ENCODE results near the gene OPALIN.

DNA sequence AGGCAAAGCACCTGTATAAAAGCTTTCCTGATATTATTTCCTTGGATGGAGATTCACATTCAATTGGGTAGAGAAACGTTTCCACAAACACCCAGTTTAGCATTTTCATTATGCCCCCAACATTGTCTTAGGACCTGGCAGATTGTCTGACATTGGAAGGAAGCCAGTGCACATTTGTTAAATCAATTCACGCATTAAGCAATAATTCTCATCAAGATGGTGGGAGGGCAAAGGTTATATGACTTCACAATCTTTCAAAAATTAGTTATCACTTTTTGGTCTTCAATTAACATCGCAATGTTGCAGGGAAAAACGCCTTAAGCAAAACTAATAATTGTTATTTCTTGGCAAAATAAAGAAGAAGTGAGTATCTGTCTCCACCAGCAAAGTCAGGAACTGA, 16.4 kb downstream of the OPALIN start:
- TF ChIP-seq POLR2A (IDR thresholded peaks at IDR 0.05): no peak
- TF ChIP-seq, protein P1, sequence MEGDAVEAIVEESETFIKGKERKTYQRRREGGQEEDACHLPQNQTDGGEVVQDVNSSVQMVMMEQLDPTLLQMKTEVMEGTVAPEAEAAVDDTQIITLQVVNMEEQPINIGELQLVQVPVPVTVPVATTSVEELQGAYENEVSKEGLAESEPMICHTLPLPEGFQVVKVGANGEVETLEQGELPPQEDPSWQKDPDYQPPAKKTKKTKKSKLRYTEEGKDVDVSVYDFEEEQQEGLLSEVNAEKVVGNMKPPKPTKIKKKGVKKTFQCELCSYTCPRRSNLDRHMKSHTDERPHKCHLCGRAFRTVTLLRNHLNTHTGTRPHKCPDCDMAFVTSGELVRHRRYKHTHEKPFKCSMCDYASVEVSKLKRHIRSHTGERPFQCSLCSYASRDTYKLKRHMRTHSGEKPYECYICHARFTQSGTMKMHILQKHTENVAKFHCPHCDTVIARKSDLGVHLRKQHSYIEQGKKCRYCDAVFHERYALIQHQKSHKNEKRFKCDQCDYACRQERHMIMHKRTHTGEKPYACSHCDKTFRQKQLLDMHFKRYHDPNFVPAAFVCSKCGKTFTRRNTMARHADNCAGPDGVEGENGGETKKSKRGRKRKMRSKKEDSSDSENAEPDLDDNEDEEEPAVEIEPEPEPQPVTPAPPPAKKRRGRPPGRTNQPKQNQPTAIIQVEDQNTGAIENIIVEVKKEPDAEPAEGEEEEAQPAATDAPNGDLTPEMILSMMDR (IDR thresholded peaks at IDR 0.05): no peak

All from heart left ventricle (tissue), 13 donors.